SK-N-SH (cell line): ENCODE measurements around the gene IGDCC3.

ENCODE experiments used
- GATA2 ChIP-seq: sonication (generic); formaldehyde crosslinking; IDR thresholded peaks from 2 replicates; pipeline ENCODE4 v1.5.0; 2020; ENCODE audit warnings: mild to moderate bottlenecking, missing genetic modification reagents
- MXI1 ChIP-seq: IDR thresholded peaks from 2 replicates; pipeline ENCODE4 v1.6.1; 2012; ENCODE audit warnings: mild to moderate bottlenecking, low read depth, low read length, improper control_type of control experiment
- POLR2AphosphoS5 ChIP-seq: IDR thresholded peaks from 2 replicates; pipeline ENCODE4 v1.6.1; 2012; ENCODE audit warnings: low read depth, low read length
- RAD21 ChIP-seq: IDR thresholded peaks from 2 replicates; pipeline ENCODE4 v1.6.1; 2012; ENCODE audit warnings: mild to moderate bottlenecking, low read length
- SIN3A ChIP-seq: IDR thresholded peaks from 2 replicates; pipeline ENCODE4 v1.6.1; 2012; ENCODE audit warnings: low read depth, mild to moderate bottlenecking, low read length, moderate library complexity, borderline replicate concordance
- TAF1 ChIP-seq: IDR thresholded peaks from 2 replicates; pipeline ENCODE4 v1.6.1; 2012; ENCODE audit warnings: low read depth, mild to moderate bottlenecking, low read length, moderate library complexity, borderline replicate concordance
- TEAD4 ChIP-seq: IDR thresholded peaks from 2 replicates; pipeline ENCODE4 v1.4.0; 2012; ENCODE audit warnings: mild to moderate bottlenecking, borderline replicate concordance; ENCODE audit not compliant: insufficient read depth

GRCh38 chr15:65393557-65393956 lies 15.8 kb upstream of the IGDCC3 start:
- TF ChIP-seq TEAD4 (no peak), GATA2 (no peak), RAD21 (no peak), POLR2AphosphoS5 (no peak), MXI1 (no peak), SIN3A (no peak), TAF1 (no peak)
